GM12891 (cell line): ENCODE results near the gene NAA35.
A peak's percentile ranks its signal among the peaks of the same experiment; 100 is the strongest.

Experiments
- PAX5 ChIP-seq: IDR thresholded peaks from 2 replicates; pipeline ENCODE4 v1.6.1; 2011; ENCODE audit warnings: low read length, moderate library complexity, mild to moderate bottlenecking; ENCODE audit not compliant: insufficient read depth, severe bottlenecking
- POLR2A ChIP-seq: IDR thresholded peaks from 2 replicates; pipeline ENCODE4 v1.6.1; 2011; ENCODE audit warnings: low read depth, low read length, control low read depth
- POLR2AphosphoS5 ChIP-seq: IDR thresholded peaks from 2 replicates; pipeline ENCODE4 v1.6.1; 2011; ENCODE audit warnings: low read depth, low read length, control low read depth
- SPI1 ChIP-seq: IDR thresholded peaks from 2 replicates; pipeline ENCODE4 v1.6.1; 2011; ENCODE audit warnings: low read depth, low read length, control low read depth
- TAF1 ChIP-seq: IDR thresholded peaks from 2 replicates; pipeline ENCODE4 v1.6.1; 2011; ENCODE audit warnings: low read depth, low read length, control low read depth

DNA sequence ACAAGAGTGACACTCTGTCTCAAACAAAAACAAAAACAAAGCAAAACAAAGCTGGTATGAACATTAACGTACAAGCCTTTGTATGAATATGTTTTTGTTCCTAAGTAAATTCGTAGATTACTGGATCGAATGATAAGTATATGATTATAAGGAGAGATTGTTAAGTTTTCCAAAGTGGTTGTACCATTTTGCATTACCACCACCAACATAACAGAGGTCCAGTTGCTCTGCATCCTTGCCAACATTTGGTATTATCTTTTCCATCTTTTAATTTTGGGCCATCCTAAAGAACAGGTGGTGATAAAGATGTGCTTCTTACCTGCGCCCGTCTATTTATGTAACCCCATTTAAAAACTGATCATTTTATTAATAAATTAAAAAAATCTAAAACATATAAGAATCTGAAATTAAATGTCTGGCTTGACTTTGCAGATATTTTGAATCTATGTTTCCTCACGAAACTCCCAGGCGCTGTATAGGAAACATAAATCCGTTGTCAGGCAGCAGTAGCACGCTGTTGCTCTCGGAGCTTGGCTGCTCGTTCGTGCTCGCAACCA, 593 bp upstream of the NAA35 start:
- TF ChIP-seq POLR2A (peak; percentile 90), POLR2AphosphoS5 (peak; percentile 90), TAF1 (peak; percentile 71), SPI1 (no peak), PAX5 (no peak)
